Measurements from ENCODE around the gene ZNF408.

- TF ChIP-seq CTCF (IDR thresholded peaks at IDR 0.05; ENCODE audit: low read length), result no peak
- TF ChIP-seq EZH2 (IDR thresholded peaks at IDR 0.05; ENCODE audit: borderline replicate concordance, low read length), result no peak
Measured at GRCh38 chr11:46706886-46707285, 6.1 kb downstream of the ZNF408 start.
